Neuronal stem cell (in vitro differentiated cells): ENCODE results near the gene MLYCD.

Source experiments
- DNase-seq: peaks from one replicate; pipeline ENCODE4 v3.0.0-alpha.2; 2013; ENCODE audit warnings: low spot score
- H2AFZ ChIP-seq: one replicate; pipeline ENCODE4 v1.6.1; 2013; ENCODE audit warnings: mild to moderate bottlenecking, low read length, inconsistent platforms
- H2AK5ac ChIP-seq: 2 replicates; pipeline ENCODE4 v1.6.1; 2013; ENCODE audit warnings: low read depth, mild to moderate bottlenecking, inconsistent platforms, low read length, moderate library complexity, mixed read lengths
- H2BK120ac ChIP-seq: 2 replicates; pipeline ENCODE4 v1.6.1; 2013; ENCODE audit warnings: low read depth, mild to moderate bottlenecking, inconsistent platforms, low read length, moderate library complexity, mixed read lengths
- H2BK12ac ChIP-seq: one replicate; pipeline ENCODE4 v1.6.1; 2013; ENCODE audit warnings: low read length, inconsistent platforms
- H2BK15ac ChIP-seq: 2 replicates; pipeline ENCODE4 v1.6.1; 2013; ENCODE audit warnings: mild to moderate bottlenecking, low read length, inconsistent platforms, mixed read lengths
- H2BK5ac ChIP-seq: one replicate; pipeline ENCODE4 v1.6.1; 2013; ENCODE audit warnings: inconsistent platforms, mild to moderate bottlenecking, low read length, moderate library complexity
- H3K14ac ChIP-seq: one replicate; pipeline ENCODE4 v1.6.1; 2013; ENCODE audit warnings: low read length, inconsistent platforms
- H3K18ac ChIP-seq: 2 replicates; pipeline ENCODE4 v1.6.1; 2013; ENCODE audit warnings: low read length, inconsistent platforms
- H3K23ac ChIP-seq: 2 replicates; pipeline ENCODE4 v1.6.1; 2013; ENCODE audit warnings: low read depth, mild to moderate bottlenecking, mixed read lengths, low read length, inconsistent platforms; ENCODE audit not compliant: poor library complexity
- H3K27ac ChIP-seq: replicated peaks from 3 replicates; pipeline ENCODE4 v1.5.1; 2013; ENCODE audit warnings: low read length, inconsistent platforms
- H3K27me3 ChIP-seq, 3 experiments: 2 replicates each; pipeline ENCODE4 v1.6.1; 2013; ENCODE audit warnings: low read length in 3 of 3, mild to moderate bottlenecking in 2 of 3, inconsistent platforms in 1 of 3, low read depth in 1 of 3, mixed read lengths in 1 of 3, moderate library complexity in 1 of 3; ENCODE audit not compliant: control insufficient read depth in 3 of 3, insufficient read depth in 3 of 3
- H3K36me3 ChIP-seq, 2 donors: replicated peaks in 1 of 2; 2 replicates each; pipeline ENCODE4 v1.6.1; 2013; ENCODE audit warnings: low read length in 2 of 2; ENCODE audit not compliant: control insufficient read depth in 2 of 2, insufficient read depth in 2 of 2
- H3K4ac ChIP-seq: 2 replicates; pipeline ENCODE4 v1.6.1; 2013; ENCODE audit warnings: inconsistent platforms, mild to moderate bottlenecking, low read length, moderate library complexity
- H3K4me1 ChIP-seq, 2 donors: 1 replicate in 1 of 2; 2 replicates in 1 of 2; pipeline ENCODE4 v1.6.1; 2013; ENCODE audit warnings: low read length in 2 of 2, low read depth in 1 of 2; ENCODE audit not compliant: control insufficient read depth in 2 of 2, insufficient read depth in 1 of 2
- H3K4me2 ChIP-seq: one replicate; pipeline ENCODE4 v1.6.1; 2013; ENCODE audit warnings: mild to moderate bottlenecking, low read length, inconsistent platforms; ENCODE audit not compliant: insufficient read depth, poor library complexity, severe bottlenecking
- H3K4me3 ChIP-seq, 2 donors: 2 replicates each; pipeline ENCODE4 v1.5.1; 2013; ENCODE audit warnings: low read length in 2 of 2, mild to moderate bottlenecking in 2 of 2, inconsistent platforms in 1 of 2, moderate library complexity in 1 of 2
- H3K79me1 ChIP-seq: one replicate; pipeline ENCODE4 v1.6.1; 2013; ENCODE audit warnings: low read depth, mild to moderate bottlenecking, inconsistent platforms, low read length, moderate library complexity
- H3K9ac ChIP-seq: one replicate; pipeline ENCODE4 v1.6.1; 2013; ENCODE audit warnings: mild to moderate bottlenecking, low read depth, low read length, inconsistent platforms; ENCODE audit not compliant: poor library complexity
- H3K9me3 ChIP-seq, 2 donors: replicated peaks in 1 of 2; 2 replicates each; pipeline versions ENCODE3 to v1.6.1; 2013; ENCODE audit warnings: low read length in 2 of 2, mild to moderate bottlenecking in 2 of 2, inconsistent platforms in 1 of 2, low read depth in 1 of 2, mixed read lengths in 1 of 2, moderate library complexity in 1 of 2; ENCODE audit not compliant: control insufficient read depth in 2 of 2, insufficient read depth in 1 of 2
- H4K8ac ChIP-seq: one replicate; pipeline ENCODE4 v1.6.1; 2013; ENCODE audit warnings: low read depth, mild to moderate bottlenecking, inconsistent platforms, low read length, moderate library complexity
- H4K91ac ChIP-seq: one replicate; pipeline ENCODE4 v1.6.1; 2013; ENCODE audit warnings: low read length, low read depth, mild to moderate bottlenecking, inconsistent platforms; ENCODE audit not compliant: poor library complexity
- WGBS, 2 donors: extraction: QIAGEN DNeasy Blood & Tissue Kit; methylation state at CpG; one replicate each; pipeline ENCODE4 v1.1.7; 2013; ENCODE audit warnings: missing lambda C conversion rate in 2 of 2, mixed read lengths in 1 of 2; ENCODE audit not compliant: insufficient read length in 2 of 2, insufficient replicate concordance in 1 of 2; ENCODE audit errors: extremely low coverage in 2 of 2; 5-methylcytosine and 5-hydroxymethylcytosine counted together

Gene MLYCD

DNA sequence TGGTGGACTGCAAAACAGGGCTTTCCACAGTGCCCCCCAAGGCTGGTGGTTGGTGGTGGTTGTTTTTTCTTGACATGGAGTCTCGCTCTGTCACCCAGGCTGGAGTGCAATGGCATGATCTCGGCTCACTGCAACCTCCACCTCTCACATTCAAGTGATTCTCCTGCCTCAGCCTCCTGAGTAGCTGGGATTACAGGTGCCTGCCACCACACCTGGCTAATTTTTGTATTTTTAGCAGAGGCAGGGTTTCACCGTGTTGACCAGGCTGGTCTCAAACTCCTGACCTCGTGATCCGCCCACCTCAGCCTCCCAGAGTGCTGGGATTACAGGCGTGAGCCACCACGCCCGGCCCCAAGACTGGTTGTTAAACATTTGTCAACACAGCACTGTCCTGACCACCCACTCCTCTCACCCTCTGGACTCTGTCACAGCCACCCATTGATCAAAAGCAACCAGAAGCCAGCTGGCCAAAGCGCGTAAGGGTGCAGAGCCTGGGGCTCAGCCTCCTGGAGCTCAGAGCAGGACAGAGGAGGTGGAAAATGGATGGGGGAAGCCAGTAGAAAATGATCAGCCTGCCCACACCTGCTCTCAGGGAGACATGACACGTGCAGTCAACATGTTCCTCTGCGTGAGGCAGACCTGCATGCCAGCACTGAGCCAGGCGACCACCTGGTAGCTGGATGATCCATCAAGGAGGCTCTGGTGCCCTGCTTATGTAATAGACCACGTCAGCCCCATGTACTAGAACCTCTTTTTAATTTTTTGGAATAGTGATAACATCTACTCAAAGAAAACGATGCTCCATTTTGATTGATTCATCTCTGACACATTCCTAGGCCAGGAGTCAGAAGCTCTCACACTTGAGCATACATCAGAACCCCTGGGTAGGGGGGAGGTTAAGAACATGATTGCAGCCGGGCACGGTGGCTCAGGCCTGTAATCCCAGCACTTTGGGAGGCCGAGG is 39.3 kb downstream of the MLYCD start:
- DNase-seq: no peak
- Histone ChIP-seq H2BK120ac (no peak overlapping the region), H2AFZ (no peak overlapping the region), H3K9me3 (peaks cover 0 to 4% of the 10 kb centered on the region in 2 donors), H3K4ac (no peak overlapping the region), H2BK5ac (no peak overlapping the region), H3K36me3 (no peaks in the 10 kb centered on the region), H2AK5ac (peak overlapping the region; percentile 27), H3K23ac (no peak overlapping the region), H3K27me3 (peaks cover 0 to 2% (median 0%) of the 10 kb centered on the region in 3 experiments), H4K8ac (no peak overlapping the region), H2BK12ac (no peak overlapping the region), H3K9ac (no peak overlapping the region), H3K4me3 (no peak overlapping the region), H2BK15ac (no peak overlapping the region), H3K79me1 (peaks cover 4% of the 10 kb centered on the region), H3K27ac (no peak overlapping the region), H3K14ac (no peak overlapping the region), H3K4me1 (peaks cover 2% of the 10 kb centered on the region in 2 donors), H3K18ac (no peak overlapping the region), H3K4me2 (no peak overlapping the region), H4K91ac (no peak overlapping the region)
- WGBS, 2 donors: no CpG with 5 or more reads among the region's 18 CpGs

DNA sequence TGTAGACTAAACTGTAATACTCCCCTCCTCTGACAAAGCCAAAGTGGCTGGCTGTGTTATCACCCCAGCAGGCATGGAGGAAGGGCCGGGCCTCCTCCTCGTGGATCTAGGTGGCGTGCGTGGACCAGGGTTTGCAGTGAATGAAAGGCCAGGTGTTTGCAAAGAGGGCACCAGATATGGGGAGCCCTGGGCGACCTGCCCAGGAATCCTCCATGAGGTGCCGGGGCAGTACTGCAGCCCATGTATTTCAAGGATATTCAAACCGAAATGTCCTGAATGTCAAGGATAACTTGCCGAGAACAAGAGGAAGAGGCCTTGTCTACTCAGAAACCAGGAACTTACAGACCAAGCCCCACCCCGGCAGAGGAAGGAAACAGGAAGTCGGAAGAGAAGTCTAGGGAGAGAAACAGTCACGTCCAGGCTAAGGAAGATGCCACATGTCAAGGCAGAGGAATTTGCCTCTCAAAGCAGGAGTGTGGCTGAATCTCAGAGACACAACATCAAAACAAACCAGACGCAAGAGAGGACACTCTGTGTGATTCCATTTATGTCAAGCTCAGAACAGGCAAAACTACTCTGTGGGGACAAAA is 40.4 kb downstream of the MLYCD start:
- Histone ChIP-seq H2BK120ac (no peak overlapping the region), H4K8ac (no peak overlapping the region), H3K27me3 (peaks cover 0 to 2% (median 0%) of the 10 kb centered on the region in 3 experiments), H3K9ac (no peak overlapping the region), H3K27ac (no peak overlapping the region), H3K36me3 (no peaks in the 10 kb centered on the region), H2AFZ (no peak overlapping the region), H3K4ac (no peak overlapping the region), H3K4me1 (peaks cover 2 to 3% of the 10 kb centered on the region in 2 donors), H4K91ac (no peak overlapping the region), H3K23ac (no peak overlapping the region), H2AK5ac (no peak overlapping the region), H3K4me2 (no peak overlapping the region), H3K14ac (no peak overlapping the region), H3K4me3 (no peak overlapping the region), H2BK5ac (no peak overlapping the region), H2BK15ac (no peak overlapping the region), H2BK12ac (no peak overlapping the region), H3K79me1 (peaks cover 4% of the 10 kb centered on the region), H3K18ac (no peak overlapping the region), H3K9me3 (peaks cover 0 to 4% of the 10 kb centered on the region in 2 donors)
- no peak for DNase-seq
- no CpG with 5 or more reads among the region's 12 CpGs for WGBS, 2 donors

DNA sequence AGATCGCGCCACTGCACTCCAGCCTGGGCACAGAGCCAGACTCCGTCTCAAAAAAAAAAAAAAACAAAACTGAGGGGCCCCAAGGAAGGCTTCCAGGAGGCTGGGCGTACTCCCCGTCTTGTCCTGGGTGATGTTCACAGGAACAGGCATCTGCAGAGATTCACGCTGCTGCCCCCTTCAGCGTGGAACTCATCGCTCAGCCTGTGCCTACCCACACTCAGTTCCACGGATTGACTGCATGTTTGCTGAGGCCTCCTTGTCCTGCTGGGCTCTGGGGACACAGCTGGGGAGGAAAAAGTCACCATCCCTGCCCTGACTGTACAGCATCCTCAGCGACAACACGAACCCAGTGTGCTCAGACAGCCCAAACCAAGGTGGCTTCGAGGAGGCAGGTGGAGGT is 41.2 kb downstream of the MLYCD start:
- H2AFZ ChIP-seq: no peak overlapping the region
- no peak overlapping the region for H3K4ac ChIP-seq
- peaks cover 0 to 2% (median 0%) of the 10 kb centered on the region in 3 experiments for H3K27me3 ChIP-seq
- no peak for DNase-seq
- H3K4me3 ChIP-seq: no peak overlapping the region
- H2BK5ac ChIP-seq: no peak overlapping the region
- peaks cover 2 to 3% of the 10 kb centered on the region in 2 donors for H3K4me1 ChIP-seq
- H2BK15ac ChIP-seq: no peak overlapping the region
- no CpG with 5 or more reads among the region's 12 CpGs for WGBS, 2 donors
- H4K91ac ChIP-seq: peak overlapping the region; percentile 22
- peak overlapping the region; percentile 17 for H3K14ac ChIP-seq
- H2BK120ac ChIP-seq: no peak overlapping the region
- no peak overlapping the region for H3K9ac ChIP-seq
- no peak overlapping the region for H2AK5ac ChIP-seq
- H3K9me3 ChIP-seq: peaks cover 0 to 4% of the 10 kb centered on the region in 2 donors
- no peak overlapping the region for H3K23ac ChIP-seq
- H2BK12ac ChIP-seq: peak overlapping the region; percentile 63
- H3K36me3 ChIP-seq: no peaks in the 10 kb centered on the region
- H4K8ac ChIP-seq: no peak overlapping the region
- H3K4me2 ChIP-seq: no peak overlapping the region
- H3K79me1 ChIP-seq: peaks cover 4% of the 10 kb centered on the region
- no peak overlapping the region for H3K27ac ChIP-seq
- H3K18ac ChIP-seq: peak overlapping the region; percentile 69
